Gastrocnemius medialis (tissue), 4 donors: Measurements from ENCODE around the gene ITGB2. TPM values are rescaled to one million over a fixed set of nuclear protein-coding genes. Genes with fewer than 3 reads are reported as not detected.
"Not testable (repeated sequence)": the region's sequence is repeated elsewhere in the genome, so short reads cannot be mapped to it uniquely, and the experiment has no call there.

ENCODE experiments used
- ATAC-seq, 2 donors: fragments of 150-250 bp; one replicate each; pipeline ENCODE4 v1.9.1; 2016
- DNase-seq, 2 donors: peaks; one replicate each; pipeline ENCODE4 v3.0.0-alpha.2; 2019
- H3K27ac ChIP-seq, 4 donors: fragments of 200-600 bp; sonication (generic); 1 replicate in 1 of 4; 2 replicates in 3 of 4; pipeline ENCODE4 v1.5.1; 2016 to 2018; ENCODE audit warnings: mild to moderate bottlenecking in 2 of 4, moderate library complexity in 1 of 4
- H3K27me3 ChIP-seq, 3 donors: fragments of 200-600 bp; sonication (generic) in 2 of 3; 1 replicate in 1 of 3; 2 replicates in 2 of 3; pipeline versions ENCODE4 v1.5.1 to v1.6.0; 2016 to 2019; ENCODE audit warnings: mild to moderate bottlenecking in 1 of 3, moderate library complexity in 1 of 3
- H3K36me3 ChIP-seq, 2 donors: fragments of 200-600 bp; sonication (generic) in 1 of 2; one replicate each; pipeline ENCODE4 v1.5.1; 2017 to 2018
- H3K4me1 ChIP-seq, 2 donors: fragments of 200-600 bp; sonication (generic) in 1 of 2; one replicate each; pipeline ENCODE4 v1.5.1; 2016 to 2017; ENCODE audit warnings: mild to moderate bottlenecking in 2 of 2
- H3K4me3 ChIP-seq, 4 donors: fragments of 200-600 bp; sonication (generic) in 3 of 4; 1 replicate in 1 of 4; 2 replicates in 3 of 4; pipeline ENCODE4 v1.5.1; 2016 to 2019; ENCODE audit warnings: mild to moderate bottlenecking in 2 of 4
- H3K9me3 ChIP-seq, 3 donors: fragments of 200-600 bp; sonication (generic) in 2 of 3; 1 replicate in 1 of 3; 2 replicates in 2 of 3; pipeline ENCODE4 v1.5.1; 2016 to 2019
- CTCF ChIP-seq, 5 experiments: fragments of 450-650 bp in 3 of 5; fragments of 200-600 bp in 2 of 5; sonication (generic) in 2 of 5; IDR thresholded peaks in 4 of 5; conservative IDR thresholded peaks in 1 of 5; 1 replicate in 4 of 5; 2 replicates in 1 of 5; pipeline ENCODE4 v1.5.1; 2016 to 2019; ENCODE audit warnings: antibody characterized with exemption in 5 of 5, mild to moderate bottlenecking in 3 of 5, moderate library complexity in 3 of 5
- POLR2A ChIP-seq, 2 donors: fragments of 450-650 bp; IDR thresholded peaks; one replicate each; pipeline ENCODE4 v1.6.1; 2017; ENCODE audit warnings: antibody characterized with exemption in 2 of 2, mild to moderate bottlenecking in 2 of 2, moderate library complexity in 2 of 2
- in situ Hi-C, 4 donors: fragments of 200-750 bp; cut with MboI; loops; one replicate each; pipeline versions ENCODE4 v1.15.0 to v1.8.0; 2017; ENCODE audit warnings: low sequenced_read_pairs in 4 of 4
- intact Hi-C: fragments of 100-400 bp; cut with DNase I; formaldehyde crosslinking; loops from one replicate; pipeline ENCODE4 v1.15.1; 2023; ENCODE audit warnings: low total_unique reads
- total RNA-seq, 4 donors: library from RNA; depleted of rRNA; stranded (reverse); fragments of >200 nt; gene quantifications; one replicate each; pipeline versions ENCODE4 v1.1.0 to v1.2.3, GENCODE V29; 2016

The ITGB2 gene
- total RNA-seq, 4 donors from 2014 or later, result 10.9 to 41.7 (median 27.4) TPM

DNA sequence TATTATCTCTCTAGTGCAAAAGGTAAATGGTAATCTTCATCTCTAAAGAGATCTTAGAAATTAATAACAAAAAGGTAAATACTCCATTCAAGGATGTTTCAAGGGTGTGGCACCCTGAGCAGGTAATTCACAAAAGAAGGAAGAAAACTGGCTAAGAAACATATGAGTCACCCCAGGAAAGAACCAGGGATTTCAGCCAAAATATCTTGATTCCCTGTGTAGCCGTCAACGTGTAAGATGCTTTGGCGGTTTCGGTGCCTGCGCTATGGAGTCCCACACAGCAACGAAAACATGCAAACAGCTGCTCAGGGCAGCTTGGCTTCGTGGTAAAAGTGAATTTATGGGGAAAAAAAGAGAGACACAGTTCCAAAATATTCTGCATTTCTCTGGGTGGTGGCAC is 3.7 kb downstream of the ITGB2 start:
- no peaks in the 10 kb centered on the region for H3K4me1 ChIP-seq
- ATAC-seq, result no peak
- in situ Hi-C loops, result no loop called here
- TF ChIP-seq CTCF (IDR thresholded peaks at IDR 0.05 in 4 of 5, conservative IDR thresholded peaks at IDR 0.05 in 1 of 5), result no peak
- TF ChIP-seq POLR2A (IDR thresholded peaks at IDR 0.05), result no peak
- H3K36me3 ChIP-seq, result no peaks in the 10 kb centered on the region
- intact Hi-C loops, result no loop called here
- H3K27me3 ChIP-seq, result peaks cover 3 to 12% (median 8%) of the 10 kb centered on the region in 3 donors
- no peaks in the 10 kb centered on the region for H3K9me3 ChIP-seq
- no peak overlapping the region for H3K4me3 ChIP-seq
- H3K27ac ChIP-seq, result no peak overlapping the region
- DNase-seq, result no peak

- peaks cover 8 to 11% of the 10 kb centered on the region in 2 donors for H3K4me1 ChIP-seq
- no peaks in the 10 kb centered on the region for H3K9me3 ChIP-seq
- in situ Hi-C loops, result no loop called here
- no peak overlapping the region for H3K27ac ChIP-seq
- peaks cover 0 to 12% (median 3%) of the 10 kb centered on the region in 3 donors for H3K27me3 ChIP-seq
- intact Hi-C loops, result no loop called here
- no peak overlapping the region for H3K4me3 ChIP-seq
- no peak for ATAC-seq
- DNase-seq, result no peak
- no peaks in the 10 kb centered on the region for H3K36me3 ChIP-seq
- TF ChIP-seq POLR2A (IDR thresholded peaks at IDR 0.05), result no peak
- no peak for TF ChIP-seq CTCF (IDR thresholded peaks at IDR 0.05 in 4 of 5, conservative IDR thresholded peaks at IDR 0.05 in 1 of 5)
Observed at GRCh38 chr21:44914176-44914874, 6.4 kb downstream of the ITGB2 start.

DNA sequence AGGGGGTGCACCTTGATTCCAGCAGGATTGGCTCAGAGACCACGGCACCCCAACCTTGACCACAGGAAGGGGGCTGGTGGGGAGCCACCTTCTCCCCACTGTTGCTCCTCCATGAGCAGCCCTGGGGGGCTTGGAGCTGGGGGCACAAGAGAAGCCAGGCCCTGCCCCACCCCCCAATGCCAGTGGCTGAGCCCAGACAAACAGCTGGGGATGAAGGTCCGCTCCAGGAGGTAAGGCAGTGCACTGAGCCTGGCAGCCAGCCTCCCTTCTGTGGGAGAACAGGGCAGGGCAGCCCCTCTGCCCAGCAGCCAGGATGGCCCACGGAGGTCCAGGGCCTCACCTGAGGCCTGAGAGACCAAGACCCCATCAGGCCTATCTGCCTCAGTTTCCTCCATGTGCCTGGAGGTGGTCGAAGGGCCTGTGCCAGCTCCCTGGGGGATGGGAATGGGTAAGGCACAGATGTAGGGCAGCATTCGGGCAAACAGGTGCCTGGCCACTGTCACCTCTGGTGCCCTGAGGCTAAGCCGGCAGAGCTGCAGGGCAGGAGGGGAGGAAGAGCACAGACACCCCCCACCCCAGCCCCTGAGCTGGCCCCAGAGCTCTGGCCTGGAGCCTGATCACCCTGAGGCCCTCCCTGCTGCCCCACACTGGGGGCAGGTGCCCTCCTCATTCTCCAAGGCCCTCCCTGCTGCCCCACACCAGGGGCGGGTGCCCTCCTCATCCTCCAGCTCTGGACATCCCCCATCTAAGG is 7.1 kb downstream of the ITGB2 start:
- Histone ChIP-seq H3K4me1 (peaks cover 8 to 11% of the 10 kb centered on the region in 2 donors), H3K27me3 (peaks cover 0 to 11% (median 3%) of the 10 kb centered on the region in 3 donors), H3K27ac (no peak overlapping the region), H3K36me3 (no peaks in the 10 kb centered on the region), H3K4me3 (no peak overlapping the region), H3K9me3 (no peaks in the 10 kb centered on the region)
- TF ChIP-seq POLR2A (IDR thresholded peaks at IDR 0.05) (no peak), CTCF (IDR thresholded peaks at IDR 0.05 in 4 of 5, conservative IDR thresholded peaks at IDR 0.05 in 1 of 5) (no peak)
- no peak for DNase-seq
- in situ Hi-C loops, result no loop called here
- intact Hi-C loops, result no loop called here
- ATAC-seq, result no peak

DNA sequence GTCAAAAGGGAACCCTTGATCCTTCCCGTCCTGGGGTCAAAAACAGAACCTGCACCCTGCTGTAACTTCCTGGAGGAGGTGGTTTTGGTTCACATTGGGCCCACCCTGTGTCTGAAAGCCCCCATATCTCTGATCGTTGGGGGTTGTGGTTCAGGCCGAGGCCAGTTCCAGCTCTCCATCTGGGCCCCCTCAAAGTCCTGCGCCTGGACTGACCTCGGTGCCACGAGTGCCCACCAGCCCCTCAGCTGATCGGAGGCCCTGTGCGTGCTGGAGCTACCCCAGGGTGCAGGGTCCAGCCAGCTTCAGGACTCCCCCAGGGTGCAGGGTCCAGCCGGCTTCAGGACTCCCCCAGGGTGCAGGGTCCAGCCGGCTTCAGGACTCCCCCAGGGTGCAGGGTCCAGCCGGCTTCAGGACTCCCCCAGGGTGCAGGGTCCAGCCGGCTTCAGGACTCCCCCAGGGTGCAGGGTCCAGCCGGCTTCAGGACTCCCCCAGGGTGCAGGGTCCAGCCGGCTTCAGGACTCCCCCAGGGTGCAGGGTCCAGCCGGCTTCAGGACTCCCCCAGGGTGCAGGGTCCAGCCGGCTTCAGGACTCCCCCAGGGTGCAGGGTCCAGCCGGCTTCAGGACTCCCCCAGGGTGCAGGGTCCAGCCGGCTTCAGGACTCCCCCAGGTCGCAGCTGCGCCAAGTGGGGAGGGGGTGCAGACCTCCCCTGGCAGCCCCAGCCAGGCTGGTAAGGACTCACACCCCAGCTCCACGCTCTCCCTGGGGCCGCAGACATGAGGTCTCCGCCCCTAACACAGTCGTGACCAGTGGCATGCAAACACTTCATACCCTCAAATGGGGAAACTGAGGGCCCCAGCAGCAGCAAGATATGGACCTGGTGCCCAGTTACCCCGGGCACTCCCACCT is 7.9 kb downstream of the ITGB2 start:
- H3K4me3 ChIP-seq, ATAC-seq, H3K27ac ChIP-seq, intact Hi-C loops, DNase-seq, H3K36me3 ChIP-seq, H3K27me3 ChIP-seq, in situ Hi-C loops, H3K9me3 ChIP-seq: not testable (repeated sequence)
- peaks cover 8 to 11% of the 10 kb centered on the region in 2 donors for H3K4me1 ChIP-seq

DNA sequence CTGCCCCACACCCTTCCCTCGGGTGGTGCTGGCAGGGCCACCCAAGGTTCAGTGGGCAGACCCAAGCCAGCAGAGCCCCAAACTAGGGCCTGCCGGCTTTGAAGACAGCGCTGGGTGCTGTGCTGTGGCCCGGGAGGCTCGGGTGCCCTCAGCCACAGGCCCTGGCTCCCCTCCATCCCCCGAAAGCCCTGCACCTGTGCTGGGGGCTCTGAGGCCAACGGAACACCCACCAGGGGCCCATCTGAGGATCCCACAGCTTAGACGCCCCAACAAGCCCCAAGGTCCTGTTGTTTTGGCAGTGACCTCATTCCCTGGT is 8.6 kb downstream of the ITGB2 start:
- no peaks in the 10 kb centered on the region for H3K9me3 ChIP-seq
- no peak overlapping the region for H3K4me3 ChIP-seq
- H3K27me3 ChIP-seq, result no peaks in the 10 kb centered on the region
- no peak for DNase-seq
- no peaks in the 10 kb centered on the region for H3K36me3 ChIP-seq
- in situ Hi-C loops (no loop called here), intact Hi-C loops (no loop called here)
- TF ChIP-seq CTCF (IDR thresholded peaks at IDR 0.05 in 4 of 5, conservative IDR thresholded peaks at IDR 0.05 in 1 of 5) (no peak), POLR2A (IDR thresholded peaks at IDR 0.05) (no peak)
- no peak for ATAC-seq
- peaks cover 8 to 11% of the 10 kb centered on the region in 2 donors for H3K4me1 ChIP-seq
- H3K27ac ChIP-seq, result no peak overlapping the region
